ENCODE data around the gene NCAPG2.

Gene NCAPG2

GRCh38 chr7:158647475-158647792, 57.2 kb downstream of the NCAPG2 start:
- ATAC-seq (ENCODE audit: insufficient read depth, low read depth) = peak; percentile 26; the same call in 1 of the 3 replicates
- H3K4me3 ChIP-seq (ENCODE audit: low read depth in 1 of 2, low read length in 2 of 2) = no peak overlapping the region
- no peaks in the 10 kb centered on the region for H3K27me3 ChIP-seq (ENCODE audit: insufficient read depth, low read length, poor library complexity)
- H3K79me2 ChIP-seq (ENCODE audit: insufficient read depth, low read length) = peaks cover 23% of the 10 kb centered on the region
- no peak overlapping the region for H3K9ac ChIP-seq (ENCODE audit: low read depth, low read length)
- H3K36me3 ChIP-seq (ENCODE audit: insufficient read depth, low read length) = peaks cover 94% of the 10 kb centered on the region
- no peaks in the 10 kb centered on the region for H3K9me3 ChIP-seq (ENCODE audit: insufficient read depth, low read length, severe bottlenecking)
- no peak for DNase-seq
- H3K4me2 ChIP-seq (ENCODE audit: insufficient read depth, low read length) = no peak overlapping the region
- H3K27ac ChIP-seq (ENCODE audit: low read length) = no peak overlapping the region
- no peak overlapping the region for H2AFZ ChIP-seq (ENCODE audit: low read depth, low read length)
- TF ChIP-seq, protein P1, sequence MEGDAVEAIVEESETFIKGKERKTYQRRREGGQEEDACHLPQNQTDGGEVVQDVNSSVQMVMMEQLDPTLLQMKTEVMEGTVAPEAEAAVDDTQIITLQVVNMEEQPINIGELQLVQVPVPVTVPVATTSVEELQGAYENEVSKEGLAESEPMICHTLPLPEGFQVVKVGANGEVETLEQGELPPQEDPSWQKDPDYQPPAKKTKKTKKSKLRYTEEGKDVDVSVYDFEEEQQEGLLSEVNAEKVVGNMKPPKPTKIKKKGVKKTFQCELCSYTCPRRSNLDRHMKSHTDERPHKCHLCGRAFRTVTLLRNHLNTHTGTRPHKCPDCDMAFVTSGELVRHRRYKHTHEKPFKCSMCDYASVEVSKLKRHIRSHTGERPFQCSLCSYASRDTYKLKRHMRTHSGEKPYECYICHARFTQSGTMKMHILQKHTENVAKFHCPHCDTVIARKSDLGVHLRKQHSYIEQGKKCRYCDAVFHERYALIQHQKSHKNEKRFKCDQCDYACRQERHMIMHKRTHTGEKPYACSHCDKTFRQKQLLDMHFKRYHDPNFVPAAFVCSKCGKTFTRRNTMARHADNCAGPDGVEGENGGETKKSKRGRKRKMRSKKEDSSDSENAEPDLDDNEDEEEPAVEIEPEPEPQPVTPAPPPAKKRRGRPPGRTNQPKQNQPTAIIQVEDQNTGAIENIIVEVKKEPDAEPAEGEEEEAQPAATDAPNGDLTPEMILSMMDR (IDR thresholded peaks at IDR 0.05; ENCODE audit: borderline replicate concordance, extremely low read depth, low read length, poor library complexity, severe bottlenecking) = no peak
- TF ChIP-seq EZH2 (IDR thresholded peaks at IDR 0.05; ENCODE audit: borderline replicate concordance, low read depth, low read length, severe bottlenecking) = no peak
- H3K4me1 ChIP-seq (ENCODE audit: insufficient read depth, low read length) = no peaks in the 10 kb centered on the region
- peaks cover 7% of the 10 kb centered on the region for H4K20me1 ChIP-seq (ENCODE audit: insufficient read depth, low read length)

- Histone ChIP-seq H3K27me3 (ENCODE audit: insufficient read depth, low read length, poor library complexity) (no peaks in the 10 kb centered on the region), H4K20me1 (ENCODE audit: insufficient read depth, low read length) (peaks cover 7% of the 10 kb centered on the region), H3K9ac (ENCODE audit: low read depth, low read length) (no peak overlapping the region), H3K79me2 (ENCODE audit: insufficient read depth, low read length) (peaks cover 20% of the 10 kb centered on the region), H3K4me1 (ENCODE audit: insufficient read depth, low read length) (no peaks in the 10 kb centered on the region), H3K9me3 (ENCODE audit: insufficient read depth, low read length, severe bottlenecking) (no peaks in the 10 kb centered on the region), H2AFZ (ENCODE audit: low read depth, low read length) (no peak overlapping the region), H3K4me3 (ENCODE audit: low read depth in 1 of 2, low read length in 2 of 2) (no peak overlapping the region), H3K36me3 (ENCODE audit: insufficient read depth, low read length) (peaks cover 93% of the 10 kb centered on the region), H3K27ac (ENCODE audit: low read length) (no peak overlapping the region), H3K4me2 (ENCODE audit: insufficient read depth, low read length) (no peak overlapping the region)
- no peak for TF ChIP-seq EZH2 (IDR thresholded peaks at IDR 0.05; ENCODE audit: borderline replicate concordance, low read depth, low read length, severe bottlenecking)
- TF ChIP-seq, protein P1 (IDR thresholded peaks at IDR 0.05; ENCODE audit: borderline replicate concordance, extremely low read depth, low read length, poor library complexity, severe bottlenecking) = peak; percentile 73
- ATAC-seq (ENCODE audit: insufficient read depth, low read depth) = peak; percentile 70
- DNase-seq = peak; percentile 38
Observed at GRCh38 chr7:158646766-158647474, 57.7 kb downstream of the NCAPG2 start.

DNA sequence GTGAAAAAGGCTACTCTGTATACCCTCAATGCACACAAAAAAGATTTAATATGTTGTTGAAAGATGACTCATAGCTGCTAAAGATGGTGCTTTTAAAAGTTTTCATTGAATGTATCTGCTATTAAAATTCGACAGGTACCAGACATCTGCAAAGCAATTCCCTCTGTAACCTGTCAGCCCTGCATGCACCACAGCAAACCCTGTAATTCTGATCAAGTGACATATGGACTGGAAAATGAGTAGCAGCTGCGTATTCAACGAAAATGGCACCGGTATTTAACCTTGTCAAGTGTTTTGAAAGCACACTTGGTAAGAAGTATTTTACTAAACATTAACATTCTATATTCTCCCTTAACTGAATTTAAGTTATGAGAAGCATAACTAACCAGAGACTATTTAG, 58.8 kb downstream of the NCAPG2 start:
- no peaks in the 10 kb centered on the region for H3K27me3 ChIP-seq (ENCODE audit: insufficient read depth, low read length, poor library complexity)
- no peak overlapping the region for H3K4me2 ChIP-seq (ENCODE audit: insufficient read depth, low read length)
- ATAC-seq (ENCODE audit: insufficient read depth, low read depth) (no peak), DNase-seq (no peak)
- no peak overlapping the region for H3K27ac ChIP-seq (ENCODE audit: low read length)
- H3K9me3 ChIP-seq (ENCODE audit: insufficient read depth, low read length, severe bottlenecking) = no peaks in the 10 kb centered on the region
- H3K4me1 ChIP-seq (ENCODE audit: insufficient read depth, low read length) = no peaks in the 10 kb centered on the region
- no peak for TF ChIP-seq EZH2 (IDR thresholded peaks at IDR 0.05; ENCODE audit: borderline replicate concordance, low read depth, low read length, severe bottlenecking)
- TF ChIP-seq, protein P1 (IDR thresholded peaks at IDR 0.05; ENCODE audit: borderline replicate concordance, extremely low read depth, low read length, poor library complexity, severe bottlenecking) = no peak
- peaks cover 7% of the 10 kb centered on the region for H4K20me1 ChIP-seq (ENCODE audit: insufficient read depth, low read length)
- H3K9ac ChIP-seq (ENCODE audit: low read depth, low read length) = no peak overlapping the region
- H3K79me2 ChIP-seq (ENCODE audit: insufficient read depth, low read length) = peaks cover 19% of the 10 kb centered on the region
- H2AFZ ChIP-seq (ENCODE audit: low read depth, low read length) = no peak overlapping the region
- no peak overlapping the region for H3K4me3 ChIP-seq (ENCODE audit: low read depth in 1 of 2, low read length in 2 of 2)
- peaks cover 93% of the 10 kb centered on the region for H3K36me3 ChIP-seq (ENCODE audit: insufficient read depth, low read length)
